K562 (cell line): ENCODE results near the gene GLRX.

Source experiments
- E2F1 ChIP-seq: sonication (generic); formaldehyde crosslinking; IDR thresholded peaks from 2 replicates; pipeline ENCODE4 v1.8.1; 2023; ENCODE audit warnings: mild to moderate bottlenecking, missing genetic modification reagents, moderate library complexity
- FOXK2 ChIP-seq, 2 experiments: fragments of 450-650 bp; IDR thresholded peaks in 1 of 2; conservative IDR thresholded peaks in 1 of 2; 2 replicates each; pipeline ENCODE4 v1.6.1; 2016; ENCODE audit warnings: low read depth in 2 of 2, mild to moderate bottlenecking in 1 of 2
- MYC ChIP-seq, 2 experiments: fragments of 250-450 bp in 1 of 2; sonication (Bioruptor Pico) in 1 of 2; IDR thresholded peaks; 2 replicates each; pipeline versions ENCODE4 v1.5.1 to v1.6.1; 2012 to 2021; ENCODE audit warnings: low read depth in 2 of 2, borderline replicate concordance in 1 of 2, improper control_type of control experiment in 1 of 2, low read length in 1 of 2, mild to moderate bottlenecking in 1 of 2, moderate library complexity in 1 of 2
- NR2C2 ChIP-seq, 2 experiments: fragments of 200-800 bp in 1 of 2; sonication (Bioruptor generic) in 1 of 2; sonication (generic) in 1 of 2; formaldehyde crosslinking in 1 of 2; IDR thresholded peaks; 2 replicates each; pipeline versions ENCODE4 v1.6.1 to v1.8.0; 2016 to 2022; ENCODE audit warnings: mild to moderate bottlenecking in 1 of 2, missing compliant biosample characterization in 1 of 2, missing genetic modification characterization in 1 of 2, missing genetic modification reagents in 1 of 2
- PKNOX1 ChIP-seq: fragments of 450-650 bp; IDR thresholded peaks from 2 replicates; pipeline ENCODE4 v1.6.1; 2016
- PTBP1 ChIP-seq: fragments of 200-400 bp; formaldehyde crosslinking; IDR thresholded peaks from 2 replicates; pipeline ENCODE4 v1.6.1; 2017; ENCODE audit warnings: low read depth, low read length
- ZC3H11A ChIP-seq: IDR thresholded peaks from 2 replicates; pipeline ENCODE4 v1.6.1; 2012; ENCODE audit warnings: low read depth, low read length, improper control_type of control experiment
- ZNF561 ChIP-seq: fragments of 450-650 bp; formaldehyde crosslinking; conservative IDR thresholded peaks from 2 replicates; pipeline ENCODE4 v1.4.0; 2020; ENCODE audit warnings: mild to moderate bottlenecking, moderate library complexity
- ZNF609 ChIP-seq: sonication (generic); formaldehyde crosslinking; IDR thresholded peaks from 2 replicates; pipeline ENCODE4 v1.8.1; 2023; ENCODE audit warnings: missing genetic modification reagents, mild to moderate bottlenecking, borderline replicate concordance
- ZNF644 ChIP-seq: fragments of 200-800 bp; sonication (Bioruptor generic); IDR thresholded peaks from 2 replicates; pipeline ENCODE4 v1.6.1; 2016; ENCODE audit warnings: low read depth, missing genetic modification characterization, missing compliant biosample characterization
- TF ChIP-seq, protein P1 (sequence below), 3 experiments: IDR thresholded peaks in 2 of 3; conservative IDR thresholded peaks in 1 of 3; 2 replicates each; pipeline ENCODE4 v1.5.1; 2011 to 2012; ENCODE audit warnings: low read length in 3 of 3, mild to moderate bottlenecking in 3 of 3, control low read depth in 2 of 3, improper control_type of control experiment in 1 of 3, inconsistent platforms in 1 of 3, low read depth in 1 of 3, mixed read lengths in 1 of 3, moderate library complexity in 1 of 3; ENCODE audit not compliant: insufficient read depth in 2 of 3

DNA sequence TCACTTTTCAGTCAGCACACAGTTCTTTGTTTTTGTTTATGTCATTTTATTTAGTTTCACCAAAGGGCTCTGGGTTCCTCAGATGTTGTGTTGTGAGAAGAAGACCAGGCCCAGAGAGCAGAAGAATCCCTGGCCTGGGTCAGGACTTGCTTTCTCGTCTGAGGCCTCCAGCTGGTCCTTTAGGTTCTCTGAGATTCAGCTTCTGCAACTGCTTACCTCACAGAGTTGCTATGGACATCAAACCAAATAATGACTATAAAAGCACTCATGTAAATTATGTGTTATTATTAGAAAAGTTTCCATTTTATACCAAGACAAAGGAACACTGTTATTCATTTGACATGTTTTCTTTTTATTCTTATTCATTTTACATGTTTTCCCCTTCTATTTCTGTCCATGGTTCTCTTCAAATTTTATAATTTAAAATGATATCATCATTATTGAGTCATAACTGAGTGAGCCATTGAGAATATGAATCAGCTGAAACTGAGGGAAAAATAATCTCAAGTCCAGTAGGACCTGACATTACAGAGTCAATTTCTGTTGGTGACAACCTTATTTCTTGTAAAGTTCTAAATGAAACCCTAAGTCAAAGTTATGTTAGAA, 44.0 kb upstream of the GLRX start:
- no peak for TF ChIP-seq ZNF561 (CRISPR knock-in tag)
- no peak for TF ChIP-seq ZNF644 (tag)
- TF ChIP-seq ZC3H11A: no peak
- TF ChIP-seq PTBP1: no peak
- no peak for TF ChIP-seq FOXK2 (conservative IDR thresholded peaks at IDR 0.05 in 1 of 2, IDR thresholded peaks at IDR 0.05 in 1 of 2; ENCODE audit: low read depth in 2 of 2)
- no peak for TF ChIP-seq E2F1 (CRISPR knock-in tag)
- TF ChIP-seq, protein P1, sequence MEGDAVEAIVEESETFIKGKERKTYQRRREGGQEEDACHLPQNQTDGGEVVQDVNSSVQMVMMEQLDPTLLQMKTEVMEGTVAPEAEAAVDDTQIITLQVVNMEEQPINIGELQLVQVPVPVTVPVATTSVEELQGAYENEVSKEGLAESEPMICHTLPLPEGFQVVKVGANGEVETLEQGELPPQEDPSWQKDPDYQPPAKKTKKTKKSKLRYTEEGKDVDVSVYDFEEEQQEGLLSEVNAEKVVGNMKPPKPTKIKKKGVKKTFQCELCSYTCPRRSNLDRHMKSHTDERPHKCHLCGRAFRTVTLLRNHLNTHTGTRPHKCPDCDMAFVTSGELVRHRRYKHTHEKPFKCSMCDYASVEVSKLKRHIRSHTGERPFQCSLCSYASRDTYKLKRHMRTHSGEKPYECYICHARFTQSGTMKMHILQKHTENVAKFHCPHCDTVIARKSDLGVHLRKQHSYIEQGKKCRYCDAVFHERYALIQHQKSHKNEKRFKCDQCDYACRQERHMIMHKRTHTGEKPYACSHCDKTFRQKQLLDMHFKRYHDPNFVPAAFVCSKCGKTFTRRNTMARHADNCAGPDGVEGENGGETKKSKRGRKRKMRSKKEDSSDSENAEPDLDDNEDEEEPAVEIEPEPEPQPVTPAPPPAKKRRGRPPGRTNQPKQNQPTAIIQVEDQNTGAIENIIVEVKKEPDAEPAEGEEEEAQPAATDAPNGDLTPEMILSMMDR (IDR thresholded peaks at IDR 0.05 in 2 of 3, conservative IDR thresholded peaks at IDR 0.05 in 1 of 3; ENCODE audit: insufficient read depth in 2 of 3, low read depth in 1 of 3, low read length in 3 of 3): no peak
- TF ChIP-seq ZNF609 (CRISPR knock-in tag): no peak
- TF ChIP-seq NR2C2 (CRISPR knock-in tag; IDR thresholded peaks at IDR 0.05): no peak
- no peak for TF ChIP-seq NR2C2 (tag; IDR thresholded peaks at IDR 0.05)
- no peak for TF ChIP-seq MYC (IDR thresholded peaks at IDR 0.05; ENCODE audit: low read depth, low read length)
- TF ChIP-seq MYC (CRISPR knock-in tag; IDR thresholded peaks at IDR 0.05; ENCODE audit: borderline replicate concordance, low read depth): no peak
- no peak for TF ChIP-seq PKNOX1
